ENCODE measurements around the gene KAT6B. TPM values are rescaled to one million over a fixed set of nuclear protein-coding genes. Genes with fewer than 3 reads are reported as not detected.

KAT6B gene
- total RNA-seq, 4 donors from 2014 or later, result 45.6 to 48.9 (median 47.5) TPM

- TF ChIP-seq CTCF (IDR thresholded peaks at IDR 0.05; ENCODE audit: low read depth), result no peak
Measured at GRCh38 chr10:75016325-75016724, 189.9 kb downstream of the KAT6B start.

- TF ChIP-seq CTCF (IDR thresholded peaks at IDR 0.05; ENCODE audit: low read depth), result no peak
Measured at GRCh38 chr10:75018251-75018650, 191.9 kb downstream of the KAT6B start.

GRCh38 chr10:75018686-75019307 is 192.4 kb downstream of the KAT6B start:
- no peak for TF ChIP-seq CTCF (IDR thresholded peaks at IDR 0.05; ENCODE audit: low read depth)

- TF ChIP-seq CTCF (IDR thresholded peaks at IDR 0.05; ENCODE audit: low read depth), result no peak
Measured at GRCh38 chr10:75019370-75019769, 193.0 kb downstream of the KAT6B start.

- no peak for TF ChIP-seq CTCF (IDR thresholded peaks at IDR 0.05; ENCODE audit: low read depth)
Measured at GRCh38 chr10:75020168-75020567, 193.8 kb downstream of the KAT6B start.

- no peak for TF ChIP-seq CTCF (IDR thresholded peaks at IDR 0.05; ENCODE audit: low read depth)
Measured at GRCh38 chr10:75021379-75022249, 195.2 kb downstream of the KAT6B start.

GRCh38 chr10:75023074-75023473 is 196.7 kb downstream of the KAT6B start:
- no peak for TF ChIP-seq CTCF (IDR thresholded peaks at IDR 0.05; ENCODE audit: low read depth)

All from subcutaneous adipose tissue (tissue), 4 donors.